Heart right ventricle (tissue), 16 donors: ENCODE data around the gene C9orf40. TPM values are rescaled to one million over a fixed set of nuclear protein-coding genes. Genes with fewer than 3 reads are reported as not detected.

Source experiments
- ATAC-seq, 8 donors: fragments of 200-7000 bp; cut with Tn5 transposase; one replicate each; pipeline ENCODE4 v1.9.1; 2020; ENCODE audit warnings: mild to moderate bottlenecking in 8 of 8, moderate library complexity in 8 of 8, moderate number of reproducible peaks in 1 of 8
- DNase-seq, 2 donors: peaks; one replicate each; pipeline ENCODE4 v3.0.0-alpha.2; 2020
- H3K27ac ChIP-seq, 10 donors: fragments of 200-600 bp; sonication (generic) in 2 of 10; one replicate each; pipeline versions ENCODE4 v1.5.0 to v1.8.0; 2020 to 2022; ENCODE audit warnings: mild to moderate bottlenecking in 3 of 10
- H3K27me3 ChIP-seq, 7 donors: fragments of 200-600 bp; one replicate each; pipeline ENCODE4 v1.8.0; 2021 to 2022; ENCODE audit warnings: mild to moderate bottlenecking in 2 of 7
- H3K36me3 ChIP-seq, 9 donors: fragments of 200-600 bp; sonication (generic) in 1 of 9; one replicate each; pipeline versions ENCODE4 v1.5.0 to v1.8.0; 2020 to 2022; ENCODE audit warnings: mild to moderate bottlenecking in 2 of 9
- H3K4me1 ChIP-seq, 9 donors: fragments of 200-600 bp; sonication (generic) in 1 of 9; one replicate each; pipeline versions ENCODE4 v1.5.0 to v1.8.0; 2020 to 2022; ENCODE audit warnings: mild to moderate bottlenecking in 4 of 9
- H3K4me3 ChIP-seq, 10 donors: fragments of 200-600 bp; sonication (generic) in 2 of 10; one replicate each; pipeline versions ENCODE4 v1.5.0 to v1.8.0; 2020 to 2022; ENCODE audit warnings: mild to moderate bottlenecking in 7 of 10, moderate library complexity in 2 of 10
- H3K9me3 ChIP-seq, 11 donors: fragments of 200-600 bp in 10 of 11; sonication (generic) in 2 of 11; one replicate each; pipeline versions ENCODE4 v1.5.0 to v1.8.0; 2013 to 2022; ENCODE audit warnings: mild to moderate bottlenecking in 2 of 11, control low read depth in 1 of 11, moderate library complexity in 1 of 11
- CTCF ChIP-seq, 9 donors: fragments of 200-600 bp; sonication (generic) in 2 of 9; IDR thresholded peaks; one replicate each; pipeline versions ENCODE4 v1.5.0 to v1.8.0; 2021 to 2022; ENCODE audit warnings: antibody characterized with exemption in 9 of 9, mild to moderate bottlenecking in 5 of 9, moderate library complexity in 1 of 9
- WGBS, 2 donors: extraction: QIAGEN DNeasy Blood & Tissue Kit; methylation state at CpG; one replicate each; pipeline ENCODE4 v1.1.7; 2013; ENCODE audit warnings: inconsistent platforms in 1 of 2; 5-methylcytosine and 5-hydroxymethylcytosine counted together
- intact Hi-C, 10 donors: fragments of 100-400 bp; cut with DNase I; formaldehyde crosslinking; loops; one replicate each; pipeline versions ENCODE4 v1.11.1 to v1.14.2; 2022
- polyA plus RNA-seq, 2 donors: library from polyadenylated mRNA; stranded (reverse); fragments of 200-250 nt; gene quantifications; one replicate each; pipeline ENCODE4 v1.2.3, GENCODE V29; 2013
- total RNA-seq, 10 donors: library from RNA; stranded (reverse); fragmentation: NEBNext Ultra II Directional in 3 of 10; extraction: Animal tissue kit (Norgen Biotek cat#: 25700) in 3 of 10; gene quantifications; one replicate each; pipeline versions ENCODE4 v1.2.1 to v1.2.4, GENCODE V29; 2021 to 2023
- donor health status: Arrhythmogenic right ventricular cardiomyopathy.
- donor health status: ischemic (EF 13 %, LVEDD 7.1; RV severe dilation, severe dysfunction).
- donor health status: healthy with polysubstance abuse.
- donor health status: DM: no; HTN: yes; CAD: no.
- donor health status: DM: no; HTN: no; CAD: no.
- donor health status: ischemic (EF 25% LVEDD 6.9; RV normal size, moderate dysfunction).
- donor health status: ischemic (EF 25% LVEDD 5.7; RV mildly dilated, moderate dysfunction).
- donor health status: healthy.
- donor health status: DM: yes; HTN: yes; CAD: no.
- donor health status: Ischemic cardiomyopathy.
- donor health status: ischemic (EF 35%, LVEDD 5.7; RV mildly dilated, moderate dysfunction).
- donor health status: nonischemic (EF 11% LVEDD 7.7; RV severe dilation, severe dysfunction).
- donor health status: DM: yes; HTN: yes; CAD: no.
- donor health status: PGD.
- donor health status: ischemic (EF 29% LVEDD 5.4; RV normal size, mild dysfunction).
- donor health status: nonischemic (EF 23%, LVEDD 6.1; RV moderate dilation, normal function).

C9orf40 gene
- total and polyA plus RNA-seq, 12 donors: 0.96 to 2.9 (median 1.9) TPM

GRCh38 chr9:74961496-74961895 is 8.8 kb upstream of the C9orf40 start:
- Histone ChIP-seq H3K27ac (no peak overlapping the region), H3K36me3 (peaks cover 0 to 4% (median 0%) of the 10 kb centered on the region in 9 donors), H3K27me3 (no peaks in the 10 kb centered on the region), H3K4me1 (no peaks in the 10 kb centered on the region), H3K4me3 (no peak overlapping the region), H3K9me3 (peaks cover 0 to 33% (median 7%) of the 10 kb centered on the region in 11 donors)
- ATAC-seq: no peak
- intact Hi-C loops: no loop called here
- 93 to 97% methylated on average over 1 of the region's 1 CpG for WGBS, 2 donors
- DNase-seq: no peak
- no peak for TF ChIP-seq CTCF (IDR thresholded peaks at IDR 0.05)

GRCh38 chr9:74960561-74960960 is 7.8 kb upstream of the C9orf40 start:
- Histone ChIP-seq H3K36me3 (peaks cover 0 to 4% (median 0%) of the 10 kb centered on the region in 9 donors), H3K9me3 (peaks cover 0 to 30% (median 7%) of the 10 kb centered on the region in 11 donors), H3K4me3 (no peak overlapping the region), H3K4me1 (no peaks in the 10 kb centered on the region), H3K27me3 (no peaks in the 10 kb centered on the region), H3K27ac (no peak overlapping the region)
- ATAC-seq (no peak), DNase-seq (no peak)
- TF ChIP-seq CTCF (IDR thresholded peaks at IDR 0.05): no peak
- intact Hi-C loops: no loop called here
- 73 to 97% methylated on average over 2 of the region's 2 CpGs for WGBS, 2 donors

GRCh38 chr9:74958587-74958986 is 5.9 kb upstream of the C9orf40 start:
- intact Hi-C loops: loop anchor here in 2 of 10 donors (5.0 to 10.0 kb wide), 2 partner anchors 39 to 46 kb away; no protein-coding TSS in a partner anchor
- TF ChIP-seq CTCF (IDR thresholded peaks at IDR 0.05): no peak
- Histone ChIP-seq H3K9me3 (peaks cover 0 to 25% (median 7%) of the 10 kb centered on the region in 11 donors), H3K36me3 (peaks cover 0 to 4% (median 0%) of the 10 kb centered on the region in 9 donors), H3K27ac (no peak overlapping the region), H3K4me3 (no peak overlapping the region), H3K4me1 (peaks cover 0 to 2% (median 0%) of the 10 kb centered on the region in 9 donors), H3K27me3 (no peaks in the 10 kb centered on the region)
- DNase-seq (no peak), ATAC-seq (no peak)

- H3K27ac ChIP-seq: peak overlapping the region in 9 of 10 donors; percentile 89 to 99 (median 96)
- ATAC-seq: peak in 2 of 8 donors; percentile 1 to 6
- H3K27me3 ChIP-seq: no peaks in the 10 kb centered on the region
- H3K9me3 ChIP-seq: no peaks in the 10 kb centered on the region
- DNase-seq: peak in 1 of 2 donors; percentile 5
- H3K4me3 ChIP-seq: peak overlapping the region in 9 of 10 donors; percentile 60 to 96 (median 87)
- H3K4me1 ChIP-seq: peaks cover 0 to 27% (median 17%) of the 10 kb centered on the region in 9 donors
- no peak for TF ChIP-seq CTCF (IDR thresholded peaks at IDR 0.05)
- whole genome bisulfite sequencing, 2 donors: 49% methylated on average over 8 of the region's 8 CpGs
- no peaks in the 10 kb centered on the region for H3K36me3 ChIP-seq
- intact Hi-C loops: loop anchor here in 5 of 10 donors (2.0 to 10.0 kb wide), 6 partner anchors 49 to 176 kb away; partner anchors contain the start of genes NMRK1 (in 2 of the 5), OSTF1 (in 2 of the 5) and TRPM6 (in 1 of the 5)
These were observed 581 bp upstream of the C9orf40 start for GRCh38 chr9:74953235-74953751.
